IPS-20b (cell line): Measurements from ENCODE around the gene KDM2A.

Experiments used
- H3K27ac ChIP-seq: one replicate; pipeline ENCODE4 v1.5.1; 2013; ENCODE audit warnings: low read length
- H3K27me3 ChIP-seq: 2 replicates; pipeline ENCODE4 v1.6.1; 2013; ENCODE audit warnings: mild to moderate bottlenecking, low read length, inconsistent platforms; ENCODE audit not compliant: insufficient read depth
- H3K36me3 ChIP-seq: 2 replicates; pipeline ENCODE4 v1.6.1; 2013; ENCODE audit warnings: low read depth, mild to moderate bottlenecking, inconsistent platforms, low read length, moderate library complexity; ENCODE audit not compliant: insufficient read depth
- H3K4me1 ChIP-seq: 2 replicates; pipeline ENCODE4 v1.6.1; 2013; ENCODE audit warnings: mild to moderate bottlenecking, control low read depth, inconsistent platforms, low read length, moderate library complexity; ENCODE audit not compliant: insufficient read depth
- H3K4me3 ChIP-seq: 2 replicates; pipeline ENCODE4 v1.5.1; 2013; ENCODE audit warnings: mild to moderate bottlenecking, low read length, inconsistent platforms
- H3K9ac ChIP-seq: 2 replicates; pipeline ENCODE4 v1.6.1; 2013; ENCODE audit warnings: low read depth, mild to moderate bottlenecking, inconsistent platforms, low read length, moderate library complexity
- H3K9me3 ChIP-seq: 2 replicates; pipeline ENCODE4 v1.6.1; 2013; ENCODE audit warnings: mild to moderate bottlenecking, low read depth, low read length, inconsistent platforms; ENCODE audit not compliant: insufficient read depth

Gene KDM2A

GRCh38 chr11:67118801-67119584 is at the start of gene KDM2A:
TSS of gene KDM2A (plus strand) at chr11:67119263. CDS start at chr11:67121317, 2,054 bp downstream.
- Histone ChIP-seq H3K27me3 (peaks cover 12% of the 10 kb centered on the region), H3K27ac (peak within 1 kb of the TSS; percentile 71), H3K36me3 (peaks cover 10% of the 10 kb centered on the region), H3K9ac (peak within 1 kb of the TSS; percentile 95), H3K4me1 (peaks cover 17% of the 10 kb centered on the region), H3K9me3 (no peaks in the 10 kb centered on the region), H3K4me3 (peak within 1 kb of the TSS; percentile 100)

DNA sequence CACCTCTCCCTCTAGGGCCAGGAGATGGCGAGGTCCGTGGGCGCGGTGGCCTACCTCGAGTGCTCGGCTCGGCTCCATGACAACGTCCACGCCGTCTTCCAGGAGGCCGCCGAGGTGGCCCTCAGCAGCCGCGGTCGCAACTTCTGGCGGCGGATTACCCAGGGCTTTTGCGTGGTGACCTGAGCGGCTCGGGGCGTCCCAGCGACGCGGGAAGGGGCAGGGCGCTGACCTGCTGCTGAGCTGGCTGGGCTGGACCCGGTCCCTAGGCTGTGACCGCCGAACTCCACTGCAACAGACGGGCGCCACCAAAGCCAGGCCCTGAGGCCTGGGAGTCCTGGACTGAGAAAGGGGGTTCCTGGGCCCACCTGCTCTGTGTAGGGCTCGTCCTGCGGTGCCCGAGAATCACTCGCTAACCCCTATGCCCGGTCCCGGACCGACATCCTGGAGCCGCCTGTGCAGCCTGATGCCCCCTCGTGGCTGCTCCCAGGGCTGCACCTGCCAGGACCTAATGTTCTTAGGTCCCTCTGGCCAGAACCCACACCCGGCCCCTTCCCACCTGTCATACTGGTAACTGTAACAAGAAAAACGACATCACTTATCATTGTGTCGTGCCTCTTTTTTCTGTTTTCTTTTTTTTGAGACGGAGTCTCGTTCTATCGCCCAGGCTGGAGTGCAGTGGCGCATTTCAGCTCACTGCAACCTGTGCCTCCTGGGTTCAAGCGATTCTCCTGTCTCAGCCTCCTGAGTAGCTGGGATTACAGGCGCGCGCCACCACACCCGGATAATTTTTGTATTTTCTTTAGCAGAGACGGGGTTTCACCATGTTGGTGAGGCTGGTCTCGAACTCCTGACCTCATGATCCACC is 47.4 kb upstream of the KDM2A start:
- H3K27ac ChIP-seq: no peak overlapping the region
- H3K27me3 ChIP-seq: no peaks in the 10 kb centered on the region
- no peaks in the 10 kb centered on the region for H3K9me3 ChIP-seq
- H3K36me3 ChIP-seq: no peaks in the 10 kb centered on the region
- no peak overlapping the region for H3K9ac ChIP-seq
- H3K4me1 ChIP-seq: no peaks in the 10 kb centered on the region
- peak overlapping the region; percentile 63; the same call in 1 of the 2 replicates for H3K4me3 ChIP-seq

DNA sequence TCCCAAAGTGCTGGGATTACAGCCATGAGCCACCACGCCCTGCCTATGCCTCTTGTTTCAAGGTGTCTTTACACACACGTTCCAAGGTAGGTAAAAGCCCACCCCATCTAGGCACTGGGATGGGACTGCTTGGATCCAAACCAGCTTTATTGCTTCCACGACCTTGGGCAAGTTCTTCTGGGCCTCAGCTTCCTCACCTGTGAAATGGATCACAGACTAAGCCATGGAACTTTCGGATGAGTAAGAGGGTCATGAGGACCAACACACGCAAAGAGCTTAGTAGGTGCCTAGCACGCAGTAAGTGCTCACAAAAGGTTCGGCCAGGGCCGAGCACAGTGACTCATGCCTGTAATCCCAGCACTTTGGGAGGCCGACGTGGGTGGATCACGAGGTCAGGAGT is 46.8 kb upstream of the KDM2A start:
- Histone ChIP-seq H3K9me3 (no peaks in the 10 kb centered on the region), H3K27me3 (no peaks in the 10 kb centered on the region), H3K27ac (no peak overlapping the region), H3K36me3 (no peaks in the 10 kb centered on the region), H3K9ac (no peak overlapping the region), H3K4me1 (no peaks in the 10 kb centered on the region), H3K4me3 (no peak overlapping the region)

- Histone ChIP-seq H3K9ac (no peak overlapping the region; the same call in 1 of the 2 replicates), H3K4me3 (no peak overlapping the region), H3K36me3 (no peaks in the 10 kb centered on the region), H3K27ac (no peak overlapping the region), H3K27me3 (no peaks in the 10 kb centered on the region), H3K4me1 (no peaks in the 10 kb centered on the region), H3K9me3 (no peaks in the 10 kb centered on the region)
Measured at GRCh38 chr11:67073908-67074307, 45.2 kb upstream of the KDM2A start.

DNA sequence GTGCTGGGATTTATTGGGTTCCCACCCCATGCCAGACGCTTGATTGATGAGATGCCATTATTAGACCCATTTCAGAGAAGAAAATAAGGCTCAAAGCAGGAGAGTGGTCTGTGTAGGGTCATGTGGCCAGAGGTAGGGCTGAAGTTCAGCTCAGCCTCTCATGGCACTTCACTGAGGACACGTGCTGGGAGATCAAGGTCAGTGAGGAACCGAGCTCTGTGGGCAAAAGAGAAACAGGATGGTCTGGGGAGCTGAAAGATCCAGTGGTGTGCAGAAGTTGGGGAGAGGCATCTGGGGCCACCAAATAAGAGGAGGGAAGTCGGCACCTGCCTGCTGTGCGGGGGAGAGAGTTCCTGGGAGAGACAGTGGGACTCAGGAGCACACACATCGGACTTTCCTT is 42.9 kb upstream of the KDM2A start:
- Histone ChIP-seq H3K4me1 (no peaks in the 10 kb centered on the region), H3K36me3 (no peaks in the 10 kb centered on the region), H3K27me3 (no peaks in the 10 kb centered on the region), H3K27ac (no peak overlapping the region), H3K9me3 (no peaks in the 10 kb centered on the region), H3K9ac (no peak overlapping the region), H3K4me3 (no peak overlapping the region)

- H3K27ac ChIP-seq: no peak overlapping the region
- no peaks in the 10 kb centered on the region; the same call in 1 of the 2 replicates for H3K27me3 ChIP-seq
- no peaks in the 10 kb centered on the region for H3K36me3 ChIP-seq
- H3K4me1 ChIP-seq: 0 out of 2 replicates have a peak, but pooled peaks cover 5% of the 10 kb centered on the region
- no peak overlapping the region for H3K9ac ChIP-seq
- H3K4me3 ChIP-seq: no peak overlapping the region
- H3K9me3 ChIP-seq: no peaks in the 10 kb centered on the region
Measured at GRCh38 chr11:67079065-67079705, 39.9 kb upstream of the KDM2A start.

- H3K4me1 ChIP-seq: 0 out of 2 replicates have a peak, but pooled peaks cover 5% of the 10 kb centered on the region
- no peaks in the 10 kb centered on the region; the same call in 1 of the 2 replicates for H3K27me3 ChIP-seq
- H3K9me3 ChIP-seq: no peaks in the 10 kb centered on the region
- H3K36me3 ChIP-seq: no peaks in the 10 kb centered on the region
- no peak overlapping the region for H3K27ac ChIP-seq
- peak overlapping the region; percentile 44; the same call in 1 of the 2 replicates for H3K4me3 ChIP-seq
- H3K9ac ChIP-seq: no peak overlapping the region
Measured at GRCh38 chr11:67082071-67082791, 36.8 kb upstream of the KDM2A start.

GRCh38 chr11:67083786-67084366 is 35.2 kb upstream of the KDM2A start:
- H3K9me3 ChIP-seq: no peaks in the 10 kb centered on the region
- H3K4me3 ChIP-seq: no peak overlapping the region
- H3K9ac ChIP-seq: no peak overlapping the region
- no peak overlapping the region for H3K27ac ChIP-seq
- H3K27me3 ChIP-seq: no peaks in the 10 kb centered on the region; the same call in 1 of the 2 replicates
- no peaks in the 10 kb centered on the region for H3K36me3 ChIP-seq
- 0 out of 2 replicates have a peak, but pooled peaks cover 5% of the 10 kb centered on the region for H3K4me1 ChIP-seq

- H3K9ac ChIP-seq: no peak overlapping the region
Measured at GRCh38 chr11:67085617-67086016, 33.4 kb upstream of the KDM2A start.

GRCh38 chr11:67090717-67091116 is 28.3 kb upstream of the KDM2A start:
- Histone ChIP-seq H3K4me3 (no peak overlapping the region), H3K4me1 (no peaks in the 10 kb centered on the region; the same call in 1 of the 2 replicates), H3K27me3 (no peaks in the 10 kb centered on the region), H3K36me3 (no peaks in the 10 kb centered on the region), H3K9ac (no peak overlapping the region), H3K9me3 (no peaks in the 10 kb centered on the region), H3K27ac (no peak overlapping the region)

More at GRCh38 chr11:67085617-67086016, 33.4 kb upstream of the KDM2A start:
- H3K4me1 ChIP-seq: 0 out of 2 replicates have a peak, but pooled peaks cover 5% of the 10 kb centered on the region
- no peaks in the 10 kb centered on the region for H3K9me3 ChIP-seq
- H3K36me3 ChIP-seq: no peaks in the 10 kb centered on the region
- H3K4me3 ChIP-seq: no peak overlapping the region
- no peaks in the 10 kb centered on the region; the same call in 1 of the 2 replicates for H3K27me3 ChIP-seq
- no peak overlapping the region for H3K27ac ChIP-seq

DNA sequence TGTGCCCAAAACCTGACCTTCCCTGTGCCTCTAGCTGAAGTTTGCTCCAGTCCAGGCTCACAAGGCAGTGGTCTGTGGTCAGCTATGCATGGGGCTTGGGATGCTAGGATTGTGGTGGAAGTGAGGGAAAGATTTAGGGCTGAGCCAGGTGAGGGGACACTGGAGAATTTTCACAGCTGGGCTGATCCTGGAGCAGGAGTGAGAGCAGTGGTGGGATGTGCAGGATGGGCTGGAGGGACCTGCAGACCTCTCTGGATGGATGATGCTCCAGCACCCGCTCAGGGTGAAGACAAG is 23.9 kb upstream of the KDM2A start:
- Histone ChIP-seq H3K9me3 (no peaks in the 10 kb centered on the region), H3K4me1 (no peaks in the 10 kb centered on the region; the same call in 1 of the 2 replicates), H3K4me3 (no peak overlapping the region), H3K9ac (no peak overlapping the region), H3K27ac (no peak overlapping the region), H3K36me3 (no peaks in the 10 kb centered on the region), H3K27me3 (no peaks in the 10 kb centered on the region)
